SU-DHL-6 (cell line): ENCODE measurements around the gene OSTN.

Experiments
- CTCF ChIP-seq: fragments of 200-600 bp; sonication (generic); IDR thresholded peaks from one replicate; pipeline ENCODE4 v1.5.1; 2017; ENCODE audit warnings: antibody characterized with exemption, mild to moderate bottlenecking, low read length, moderate library complexity; ENCODE audit not compliant: insufficient read depth, poor library complexity, severe bottlenecking
- EZH2phosphoT487 ChIP-seq: fragments of 200-600 bp; sonication (generic), shearing (Covaris generic); conservative IDR thresholded peaks from 2 replicates; pipeline ENCODE4 v1.6.1; 2018; ENCODE audit warnings: mild to moderate bottlenecking, antibody characterized with exemption, low read length, moderate library complexity, mixed read lengths

GRCh38 chr3:191282251-191283185 is 83.5 kb downstream of the OSTN start:
- no peak for TF ChIP-seq CTCF
- TF ChIP-seq EZH2phosphoT487 = no peak
